ENCODE measurements around the gene DPT. TPM values are rescaled to one million over a fixed set of nuclear protein-coding genes. Genes with fewer than 3 reads are reported as not detected.

Gene DPT
- total RNA-seq, 3 donors from 2014 or later (not counting 1 experiment from before 2014, with no cell fraction given), result not detected

DNA sequence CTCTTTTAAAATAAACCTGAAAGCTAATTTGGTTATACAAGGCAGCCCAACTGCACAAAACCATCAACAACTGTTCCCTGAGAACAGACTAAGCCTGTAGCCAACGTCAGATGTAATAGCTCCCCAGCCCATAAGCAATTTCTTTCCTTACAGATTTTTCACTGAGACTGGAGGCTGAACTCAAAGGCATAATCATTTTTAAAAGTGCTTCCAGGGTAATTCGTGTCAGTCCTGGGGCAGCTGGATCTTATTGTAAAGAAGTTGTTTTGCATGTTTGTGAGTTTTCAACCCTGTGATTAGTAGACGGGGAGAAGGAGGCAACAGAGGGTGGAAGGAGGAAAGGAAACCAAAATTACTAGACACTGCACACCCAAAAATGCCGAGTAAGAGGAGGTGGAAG, 3.2 kb downstream of the DPT start:
- H3K4me3 Mint-ChIP-seq, result no peak overlapping the region
- no peak for ATAC-seq

DNA sequence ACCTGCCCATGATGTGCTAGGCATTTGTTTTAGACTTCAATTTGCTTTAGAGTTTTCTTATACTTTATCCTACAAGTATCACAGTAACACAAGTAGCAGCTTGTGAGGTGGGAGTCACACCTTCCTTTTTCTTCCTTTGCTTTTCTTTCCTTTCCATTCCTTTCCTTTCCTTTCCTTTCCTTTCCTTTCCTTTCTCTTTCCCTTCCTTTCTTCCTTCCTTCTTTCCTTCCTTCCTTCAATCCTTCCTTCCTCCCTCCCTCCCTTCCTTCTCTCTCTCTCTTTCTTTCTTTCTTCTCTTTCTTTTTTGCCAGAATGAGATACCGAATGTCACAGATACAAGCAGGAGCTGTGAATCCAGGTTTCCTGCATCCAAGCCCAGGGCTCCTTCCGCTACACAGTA, 3.9 kb downstream of the DPT start:
- DNase-seq (no peak), ATAC-seq (no peak)
- no peaks in the 10 kb centered on the region for H3K9me3 Mint-ChIP-seq
- H3K27ac Mint-ChIP-seq, result no peak overlapping the region
- Histone ChIP-seq H3K27me3 (ENCODE audit: control insufficient read depth, insufficient read depth, low read length) (no peaks in the 10 kb centered on the region), H3K4me3 (ENCODE audit: low read length) (no peak overlapping the region), H3K36me3 (ENCODE audit: control insufficient read depth, insufficient read depth, low read length) (no peaks in the 10 kb centered on the region), H3K4me1 (ENCODE audit: control insufficient read depth, insufficient read depth, low read length) (no peaks in the 10 kb centered on the region), H3K9me3 (ENCODE audit: control insufficient read depth, insufficient read depth, low read length) (no peaks in the 10 kb centered on the region), H3K27ac (ENCODE audit: low read length) (no peak overlapping the region)
- no peaks in the 10 kb centered on the region for H3K36me3 Mint-ChIP-seq
- peaks cover 6 to 8% of the 10 kb centered on the region in 2 donors for H3K27me3 Mint-ChIP-seq (ENCODE audit: low read depth in 2 of 2)
- TF ChIP-seq, protein P1, sequence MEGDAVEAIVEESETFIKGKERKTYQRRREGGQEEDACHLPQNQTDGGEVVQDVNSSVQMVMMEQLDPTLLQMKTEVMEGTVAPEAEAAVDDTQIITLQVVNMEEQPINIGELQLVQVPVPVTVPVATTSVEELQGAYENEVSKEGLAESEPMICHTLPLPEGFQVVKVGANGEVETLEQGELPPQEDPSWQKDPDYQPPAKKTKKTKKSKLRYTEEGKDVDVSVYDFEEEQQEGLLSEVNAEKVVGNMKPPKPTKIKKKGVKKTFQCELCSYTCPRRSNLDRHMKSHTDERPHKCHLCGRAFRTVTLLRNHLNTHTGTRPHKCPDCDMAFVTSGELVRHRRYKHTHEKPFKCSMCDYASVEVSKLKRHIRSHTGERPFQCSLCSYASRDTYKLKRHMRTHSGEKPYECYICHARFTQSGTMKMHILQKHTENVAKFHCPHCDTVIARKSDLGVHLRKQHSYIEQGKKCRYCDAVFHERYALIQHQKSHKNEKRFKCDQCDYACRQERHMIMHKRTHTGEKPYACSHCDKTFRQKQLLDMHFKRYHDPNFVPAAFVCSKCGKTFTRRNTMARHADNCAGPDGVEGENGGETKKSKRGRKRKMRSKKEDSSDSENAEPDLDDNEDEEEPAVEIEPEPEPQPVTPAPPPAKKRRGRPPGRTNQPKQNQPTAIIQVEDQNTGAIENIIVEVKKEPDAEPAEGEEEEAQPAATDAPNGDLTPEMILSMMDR (IDR thresholded peaks at IDR 0.05), result no peak
- intact Hi-C loops (cut with micrococcal nuclease), result no loop called here
- WGBS (ENCODE audit: insufficient coverage), result 98% methylated on average over 2 of the region's 2 CpGs
- H3K4me1 Mint-ChIP-seq, result no peaks in the 10 kb centered on the region
- no peak overlapping the region for H3K4me3 Mint-ChIP-seq

More for the DNA sequence above, 3.2 kb downstream of the DPT start:
- Mint-ChIP-seq H3K27me3 (ENCODE audit: low read depth in 2 of 2) (peaks cover 6 to 7% of the 10 kb centered on the region in 2 donors), H3K36me3 (no peaks in the 10 kb centered on the region), H3K9me3 (no peaks in the 10 kb centered on the region), H3K4me1 (no peaks in the 10 kb centered on the region), H3K27ac (no peak overlapping the region)
- 73% methylated on average over 4 of the region's 4 CpGs for WGBS (ENCODE audit: insufficient coverage)
- intact Hi-C loops (cut with micrococcal nuclease), result no loop called here
- no peaks in the 10 kb centered on the region for H3K27me3 ChIP-seq (ENCODE audit: control insufficient read depth, insufficient read depth, low read length)
- no peaks in the 10 kb centered on the region for H3K9me3 ChIP-seq (ENCODE audit: control insufficient read depth, insufficient read depth, low read length)
- H3K4me1 ChIP-seq (ENCODE audit: control insufficient read depth, insufficient read depth, low read length), result no peaks in the 10 kb centered on the region
- H3K4me3 ChIP-seq (ENCODE audit: low read length), result no peak overlapping the region
- DNase-seq, result no peak
- no peak overlapping the region for H3K27ac ChIP-seq (ENCODE audit: low read length)
- TF ChIP-seq, protein P1 (IDR thresholded peaks at IDR 0.05), result no peak
- no peaks in the 10 kb centered on the region for H3K36me3 ChIP-seq (ENCODE audit: control insufficient read depth, insufficient read depth, low read length)

DNA sequence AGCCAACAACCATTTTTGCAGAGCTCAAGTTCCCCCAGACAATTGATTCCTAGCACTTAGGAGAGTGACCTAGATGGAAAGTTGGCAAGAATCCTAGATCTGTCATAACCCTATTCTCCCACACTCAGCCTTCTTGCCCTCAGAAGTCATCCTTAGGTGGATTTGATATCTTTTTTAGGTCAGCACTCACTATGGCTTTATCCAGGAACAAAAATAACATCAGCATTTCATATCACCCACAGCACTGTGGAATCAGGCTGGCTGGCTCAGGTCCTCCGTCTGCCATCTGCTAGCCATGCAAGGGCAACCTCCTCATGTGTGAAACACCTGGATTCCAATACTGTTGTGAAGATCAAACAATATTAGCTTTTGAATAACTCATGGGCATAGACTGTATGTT, 6.0 kb downstream of the DPT start:
- Histone ChIP-seq H3K36me3 (ENCODE audit: control insufficient read depth, insufficient read depth, low read length) (no peaks in the 10 kb centered on the region), H3K4me1 (ENCODE audit: control insufficient read depth, insufficient read depth, low read length) (no peaks in the 10 kb centered on the region), H3K9me3 (ENCODE audit: control insufficient read depth, insufficient read depth, low read length) (no peaks in the 10 kb centered on the region), H3K27me3 (ENCODE audit: control insufficient read depth, insufficient read depth, low read length) (no peaks in the 10 kb centered on the region), H3K4me3 (ENCODE audit: low read length) (no peak overlapping the region), H3K27ac (ENCODE audit: low read length) (no peak overlapping the region)
- ATAC-seq, result no peak
- TF ChIP-seq, protein P1 (IDR thresholded peaks at IDR 0.05), result no peak
- Mint-ChIP-seq H3K9me3 (no peaks in the 10 kb centered on the region), H3K4me3 (no peak overlapping the region), H3K27me3 (ENCODE audit: low read depth in 2 of 2) (peaks cover 6 to 8% of the 10 kb centered on the region in 2 donors), H3K4me1 (no peaks in the 10 kb centered on the region), H3K36me3 (no peaks in the 10 kb centered on the region), H3K27ac (no peak overlapping the region)
- intact Hi-C loops (cut with micrococcal nuclease), result no loop called here
- WGBS (ENCODE audit: insufficient coverage), result no CpG with 5 or more reads among the region's 1 CpG
- no peak for DNase-seq

DNA sequence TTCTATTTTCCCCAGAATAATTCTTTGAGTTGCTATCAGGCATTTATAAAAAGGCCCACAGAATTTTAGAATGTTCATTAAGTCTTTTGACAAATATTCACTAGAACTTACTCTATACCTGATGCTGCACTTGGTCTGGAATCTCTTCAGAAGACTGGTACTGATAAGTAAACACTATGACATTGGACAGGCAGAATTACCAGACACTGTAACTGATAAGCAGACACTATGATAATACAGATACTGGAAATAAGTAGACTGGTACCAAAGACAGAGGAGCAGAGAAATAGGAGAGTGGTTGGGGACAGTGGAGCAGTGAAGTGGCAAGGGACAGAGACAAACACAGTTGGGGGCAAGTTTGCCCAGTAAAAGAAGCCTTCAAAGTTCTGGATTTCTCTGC, 8.2 kb downstream of the DPT start:
- Mint-ChIP-seq H3K9me3 (no peaks in the 10 kb centered on the region), H3K4me1 (no peaks in the 10 kb centered on the region), H3K4me3 (no peak overlapping the region), H3K36me3 (no peaks in the 10 kb centered on the region), H3K27ac (no peak overlapping the region), H3K27me3 (ENCODE audit: low read depth in 2 of 2) (peaks cover 6 to 11% of the 10 kb centered on the region in 2 donors)
- Histone ChIP-seq H3K27me3 (ENCODE audit: control insufficient read depth, insufficient read depth, low read length) (no peaks in the 10 kb centered on the region), H3K4me1 (ENCODE audit: control insufficient read depth, insufficient read depth, low read length) (no peaks in the 10 kb centered on the region), H3K36me3 (ENCODE audit: control insufficient read depth, insufficient read depth, low read length) (no peaks in the 10 kb centered on the region), H3K27ac (ENCODE audit: low read length) (no peak overlapping the region), H3K9me3 (ENCODE audit: control insufficient read depth, insufficient read depth, low read length) (no peaks in the 10 kb centered on the region), H3K4me3 (ENCODE audit: low read length) (no peak overlapping the region)
- TF ChIP-seq, protein P1 (IDR thresholded peaks at IDR 0.05), result no peak
- no peak for ATAC-seq
- no peak for DNase-seq
- intact Hi-C loops (cut with micrococcal nuclease), result no loop called here
